Right forelimb (tissue), 1 donor: ENCODE measurements around the gene GMDS.

Experiments used
- DNase-seq: peaks from one replicate; pipeline ENCODE4 v3.0.0-alpha.2; 2018

The GMDS gene

DNA sequence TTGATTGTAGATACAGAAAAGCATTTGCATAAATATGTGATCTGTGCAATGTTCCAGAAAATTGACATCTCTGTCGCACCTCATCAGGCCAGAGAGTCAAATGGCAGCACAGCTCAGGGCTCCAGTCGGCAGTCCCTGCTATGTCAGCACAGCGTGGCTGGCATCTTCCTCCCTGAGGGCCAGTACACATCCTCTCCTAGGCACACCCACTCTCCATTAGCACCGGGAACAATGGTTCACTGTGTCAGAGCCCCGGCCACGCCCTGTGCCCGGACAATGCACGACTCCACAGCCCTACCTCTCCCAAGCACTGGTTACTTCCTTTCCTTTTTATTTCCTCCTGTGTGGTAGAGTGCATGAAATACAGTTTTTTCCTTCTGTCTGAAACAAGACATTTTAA, 520.8 kb downstream of the GMDS start:
- DNase-seq = no peak

DNA sequence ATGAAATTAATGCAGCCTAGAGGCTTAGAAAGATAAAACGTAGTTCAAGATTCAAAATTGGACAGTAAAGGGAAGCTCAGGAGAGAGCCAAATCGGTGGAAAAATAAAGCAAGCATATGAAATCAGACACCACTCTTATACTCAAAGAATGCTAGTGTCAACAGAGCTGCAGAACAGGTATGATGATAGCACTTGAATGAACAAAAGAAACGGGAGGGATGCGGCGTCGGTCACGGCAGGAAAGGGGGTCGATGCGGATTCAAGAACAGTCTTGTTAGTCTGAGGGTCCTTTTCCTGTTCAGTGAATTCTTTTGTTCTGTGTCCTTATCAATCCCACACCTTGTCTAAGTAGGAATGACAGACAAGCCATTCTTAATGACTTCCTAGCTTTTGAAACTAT, 521.3 kb downstream of the GMDS start:
- no peak for DNase-seq

DNA sequence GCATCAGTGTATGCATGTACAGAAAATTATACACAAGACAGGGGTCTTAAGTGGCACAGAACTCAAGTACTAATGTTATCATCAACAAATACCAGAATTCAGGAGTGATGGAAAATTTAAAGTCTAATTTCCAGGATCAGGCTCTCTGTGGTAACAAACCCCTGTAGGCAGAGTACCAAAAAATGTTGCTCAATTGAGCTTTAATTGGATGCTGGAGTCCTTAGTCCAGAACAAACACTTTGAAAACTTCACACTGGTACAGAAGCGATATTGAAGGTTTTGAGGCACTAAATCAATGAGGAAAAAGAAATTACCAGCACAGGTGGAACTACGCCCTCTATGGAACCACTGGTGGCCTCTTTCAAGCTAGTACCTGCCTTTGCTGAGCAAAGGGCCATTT, 522.6 kb downstream of the GMDS start:
- DNase-seq = no peak

DNA sequence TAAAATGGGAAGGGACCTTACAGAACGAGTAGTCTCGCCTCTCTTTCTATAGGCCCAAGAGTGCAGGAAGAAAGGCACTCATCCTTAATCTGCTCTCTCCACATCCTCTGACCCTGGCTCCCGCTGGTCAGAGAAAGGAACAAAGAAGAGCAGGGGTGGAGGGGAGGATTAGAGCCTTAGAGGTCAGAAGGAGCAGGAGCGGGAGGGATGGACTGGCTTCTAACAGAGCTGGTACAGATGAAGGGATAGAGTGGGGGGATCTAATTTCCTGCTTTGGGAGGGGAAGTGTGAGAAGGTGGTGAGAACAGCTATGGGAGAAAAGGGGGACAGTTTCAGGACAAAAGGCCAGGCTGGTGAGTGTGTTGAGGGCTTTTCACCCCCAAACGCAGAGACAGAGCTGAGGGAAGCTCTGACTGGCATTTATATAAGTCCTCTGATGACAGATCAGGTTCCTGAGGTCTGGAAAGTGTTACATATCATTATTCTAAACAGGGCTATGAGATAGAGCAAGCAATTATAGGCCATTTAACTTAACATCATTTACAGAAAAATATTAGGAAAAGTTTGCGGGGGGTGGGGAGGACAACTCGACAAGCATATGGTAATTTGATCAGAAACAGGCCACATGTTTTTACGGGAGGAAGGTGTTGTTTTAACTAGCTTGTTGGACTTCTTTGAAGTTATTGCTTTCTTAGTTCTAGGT, 524.6 kb downstream of the GMDS start:
- DNase-seq = no peak

DNA sequence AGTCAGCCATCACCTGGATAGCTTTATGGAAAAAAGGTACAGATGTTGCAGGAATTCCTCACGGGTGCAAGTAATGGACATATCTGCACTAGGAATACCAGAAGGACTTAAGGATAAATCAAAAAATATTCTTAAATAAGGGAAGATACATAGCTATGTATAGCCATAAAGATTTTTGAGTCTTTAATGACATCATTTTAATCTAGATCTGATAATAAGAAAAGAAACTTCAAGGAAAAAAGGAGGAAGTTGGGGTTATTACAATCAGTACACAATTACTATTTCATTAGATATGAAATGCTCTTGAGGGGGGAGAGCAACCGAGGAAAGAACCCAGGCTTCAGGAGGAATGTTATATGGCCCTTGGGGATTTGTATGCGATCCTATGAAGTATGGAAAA, 525.5 kb downstream of the GMDS start:
- no peak for DNase-seq

DNA sequence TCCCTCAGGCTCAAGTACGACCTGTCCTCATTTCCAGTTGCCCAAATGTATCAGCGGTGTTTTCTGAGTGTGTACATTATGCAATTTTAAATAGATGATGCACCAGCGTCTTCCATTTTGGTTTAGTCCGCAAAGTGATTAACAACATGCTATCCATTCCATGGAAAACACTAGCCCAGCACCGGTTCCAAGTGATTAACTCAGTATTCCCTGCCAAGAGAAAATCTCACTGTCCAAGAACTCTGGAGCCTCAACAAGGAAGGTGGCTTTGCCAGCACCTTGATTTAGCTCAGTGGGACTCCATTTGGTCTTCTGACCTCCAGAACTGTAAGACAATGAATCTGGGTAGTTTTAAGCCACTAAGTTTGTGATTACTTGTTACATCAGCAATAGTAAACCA, 528.5 kb downstream of the GMDS start:
- DNase-seq = no peak

DNA sequence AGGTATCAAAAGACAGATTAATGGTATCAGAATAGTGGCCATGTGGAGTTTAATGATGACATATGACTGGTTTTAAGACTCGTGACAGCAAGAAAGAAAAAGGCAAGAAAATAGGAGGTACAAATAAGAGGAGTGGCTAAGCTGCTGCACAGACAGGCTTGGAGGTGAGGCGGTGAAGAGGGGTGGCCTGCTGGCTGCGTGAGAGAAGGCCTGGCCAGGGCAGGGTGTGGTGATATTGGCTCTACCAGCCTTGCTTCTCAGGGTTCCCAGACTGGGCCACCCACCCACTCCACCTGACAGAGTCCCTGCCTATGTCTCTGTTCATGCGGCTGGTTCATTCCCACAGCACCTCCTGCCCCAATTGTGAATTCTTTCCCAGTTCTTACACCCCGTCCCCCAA, 529.0 kb downstream of the GMDS start:
- no peak for DNase-seq

DNA sequence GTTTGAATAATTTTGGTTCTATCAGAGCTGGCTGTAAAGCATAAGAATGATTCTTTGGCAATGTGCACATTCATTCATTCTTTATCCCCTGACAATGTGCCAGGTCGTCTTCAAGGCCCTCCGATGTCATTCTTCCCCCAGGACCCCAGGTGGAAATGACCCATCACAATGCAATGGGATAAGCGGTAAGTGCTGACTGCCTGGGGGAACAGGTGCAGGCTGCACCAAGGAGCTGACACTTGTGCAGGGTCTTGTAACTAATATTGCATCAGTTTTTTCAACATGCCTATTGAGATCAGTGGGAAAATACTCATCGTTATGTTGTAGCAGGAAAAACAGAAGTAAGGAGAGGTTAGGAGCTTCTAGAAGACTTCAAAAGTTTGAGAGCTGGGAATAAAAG, 530.1 kb downstream of the GMDS start:
- no peak for DNase-seq

DNA sequence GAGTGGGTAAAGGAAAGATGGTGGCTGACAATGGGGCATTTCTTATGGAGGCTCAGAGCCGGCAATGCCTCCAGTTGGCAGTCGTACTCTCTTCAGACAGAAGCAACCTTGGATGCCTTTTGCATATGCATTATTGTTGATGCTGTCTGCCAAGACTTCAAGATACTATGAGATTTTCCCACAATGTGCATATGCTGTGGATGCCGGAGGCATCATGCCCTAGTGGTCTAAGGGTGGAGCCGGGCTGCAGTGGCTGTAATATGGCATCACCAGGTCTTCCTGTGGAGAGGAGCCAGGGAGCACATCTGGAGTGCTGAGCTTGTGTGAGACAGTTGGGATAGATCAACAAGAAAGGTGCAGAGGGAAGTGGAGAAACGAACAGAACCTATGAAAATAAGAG, 530.8 kb downstream of the GMDS start:
- DNase-seq = no peak

DNA sequence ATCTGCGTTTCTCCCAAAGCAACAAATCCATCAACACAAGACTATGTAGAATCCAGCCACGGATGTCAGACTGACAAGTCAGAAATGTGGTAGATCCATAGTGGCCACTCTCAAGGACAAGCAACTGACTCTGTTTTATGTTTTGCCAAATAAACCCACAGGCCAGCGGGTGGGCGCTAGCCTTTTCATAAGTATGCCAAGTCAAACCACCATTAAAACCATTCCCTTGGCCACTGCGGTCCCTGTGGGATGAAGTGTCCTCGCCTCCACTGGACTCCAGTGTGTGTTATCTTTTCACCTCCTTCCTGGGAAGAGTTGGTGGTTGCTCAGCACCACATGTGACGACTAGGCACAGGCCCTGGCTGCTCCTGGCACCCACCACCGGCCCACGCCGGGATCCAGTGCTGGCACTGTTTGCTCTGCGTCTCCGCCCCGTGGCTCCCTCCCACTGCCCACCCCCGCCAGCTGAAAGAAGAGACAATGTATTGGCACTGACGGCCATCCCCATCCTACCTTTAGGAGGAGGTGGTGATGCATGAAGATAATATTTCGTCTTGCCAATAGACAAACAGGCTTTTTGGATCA, 532.3 kb downstream of the GMDS start:
- DNase-seq = no peak

DNA sequence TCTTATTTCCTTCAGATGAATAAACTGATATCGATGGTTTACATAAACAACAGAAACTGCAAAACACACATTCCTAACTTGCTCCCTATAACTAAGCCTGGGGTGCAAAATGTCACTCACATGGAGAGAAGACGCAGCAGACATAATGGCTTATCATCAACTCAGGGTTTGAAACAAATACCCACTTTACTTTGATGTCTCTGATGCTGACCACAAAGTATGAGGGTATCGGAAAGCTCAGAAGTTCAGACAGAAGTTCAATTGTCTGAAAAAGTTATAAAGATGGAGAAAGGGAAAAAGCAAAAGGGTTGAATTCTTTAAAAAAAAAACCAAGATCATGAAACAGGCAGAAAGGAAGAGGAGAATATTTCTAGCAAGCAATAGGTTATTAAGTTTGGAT, 533.0 kb downstream of the GMDS start:
- no peak for DNase-seq

DNA sequence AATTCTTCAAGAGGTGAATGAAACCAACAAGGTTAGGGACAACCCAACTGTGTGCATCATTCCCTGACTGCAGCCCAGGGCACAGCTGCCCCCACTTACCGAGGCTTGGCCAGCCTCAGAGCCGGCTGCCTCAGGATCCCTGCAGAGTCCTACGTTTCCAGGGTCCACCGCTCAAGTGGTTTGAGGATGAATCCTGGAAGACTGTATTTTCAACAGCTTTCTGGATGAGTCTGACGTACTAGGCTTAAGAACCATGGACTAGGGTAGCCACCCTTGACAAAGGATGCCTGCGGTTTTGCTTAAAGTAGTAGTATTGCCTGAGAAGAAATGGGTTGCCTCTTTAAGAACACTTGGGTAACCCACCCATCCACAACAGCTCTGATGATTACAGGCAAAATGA, 534.3 kb downstream of the GMDS start:
- DNase-seq = no peak

DNA sequence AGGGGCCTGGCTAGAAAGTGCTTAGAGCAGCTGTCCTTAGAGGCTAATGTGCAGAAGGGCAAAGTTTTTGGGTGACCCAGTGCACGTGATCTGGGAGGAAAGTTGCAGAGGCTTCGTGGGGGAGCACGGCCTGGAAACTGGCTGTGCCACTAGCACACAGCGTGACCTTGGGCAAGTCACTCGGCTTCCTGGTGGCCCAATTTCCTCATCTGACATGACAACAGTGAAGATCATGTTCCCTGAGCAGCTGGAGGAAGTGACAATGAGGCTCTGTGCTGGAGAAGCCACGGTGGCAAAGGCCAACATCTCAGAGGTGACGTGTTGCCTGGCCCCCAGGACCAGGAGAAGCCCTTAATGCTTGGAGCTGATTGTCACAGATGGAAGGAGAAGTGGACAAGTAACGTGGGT, 536.2 kb downstream of the GMDS start:
- no peak for DNase-seq

DNA sequence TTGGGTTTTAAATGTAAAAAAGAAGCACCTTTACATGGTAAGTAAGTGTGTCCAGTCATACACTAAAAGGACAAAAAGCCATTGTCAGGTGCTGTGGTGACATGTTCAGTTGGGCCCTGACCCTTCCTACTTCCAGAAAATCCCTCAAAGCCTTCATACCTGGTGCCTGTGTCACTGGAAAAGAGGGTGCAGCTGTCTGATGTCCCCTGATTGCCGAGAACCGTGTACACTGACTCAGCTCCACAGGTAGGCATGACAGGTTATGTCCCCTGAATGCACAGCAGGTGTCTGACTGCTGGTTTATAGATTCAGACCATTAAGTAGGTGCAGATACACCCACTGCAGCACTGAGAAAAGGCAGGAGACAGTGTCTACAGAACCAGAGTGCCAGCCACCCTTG, 536.6 kb downstream of the GMDS start:
- DNase-seq = no peak

DNA sequence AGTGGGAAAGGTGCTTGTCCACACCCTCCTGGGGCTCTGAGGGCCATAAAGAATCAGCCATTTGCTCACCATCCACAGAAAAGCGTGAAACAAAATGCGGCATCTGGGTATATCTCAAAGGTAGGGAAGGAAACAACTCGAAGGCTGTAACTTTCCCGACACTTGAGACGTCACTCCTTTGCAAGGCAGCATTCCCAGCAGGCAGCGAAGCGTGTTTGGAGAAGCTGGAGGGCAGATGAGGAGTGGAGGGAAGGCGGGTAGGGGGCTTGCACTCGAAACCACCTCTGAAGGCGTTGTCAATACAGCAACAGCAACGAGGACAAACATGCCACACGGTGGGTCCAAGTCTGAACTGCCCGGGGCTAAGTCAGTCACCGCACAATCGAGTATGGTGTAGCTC, 537.3 kb downstream of the GMDS start:
- DNase-seq = no peak

DNA sequence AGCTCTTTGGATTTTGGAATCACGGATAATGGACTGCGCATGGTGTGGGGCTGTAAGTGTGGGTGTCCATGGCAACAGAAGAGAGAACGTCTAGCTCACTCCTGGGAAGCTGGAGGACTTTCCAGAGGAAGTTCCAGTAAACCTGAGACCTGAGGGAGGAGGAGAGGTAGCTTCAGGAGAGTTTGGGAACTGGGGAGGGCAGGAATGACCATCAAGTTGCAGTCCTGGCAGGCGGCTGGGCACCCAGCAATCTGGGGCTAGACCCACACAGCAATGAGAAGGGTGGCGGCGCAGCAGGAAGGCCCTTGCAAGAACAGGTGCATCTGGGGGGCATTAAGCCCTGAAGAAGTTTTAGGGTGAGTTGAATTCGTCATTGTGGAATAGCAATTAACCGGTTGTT, 539.8 kb downstream of the GMDS start:
- peak; percentile 39 for DNase-seq

DNA sequence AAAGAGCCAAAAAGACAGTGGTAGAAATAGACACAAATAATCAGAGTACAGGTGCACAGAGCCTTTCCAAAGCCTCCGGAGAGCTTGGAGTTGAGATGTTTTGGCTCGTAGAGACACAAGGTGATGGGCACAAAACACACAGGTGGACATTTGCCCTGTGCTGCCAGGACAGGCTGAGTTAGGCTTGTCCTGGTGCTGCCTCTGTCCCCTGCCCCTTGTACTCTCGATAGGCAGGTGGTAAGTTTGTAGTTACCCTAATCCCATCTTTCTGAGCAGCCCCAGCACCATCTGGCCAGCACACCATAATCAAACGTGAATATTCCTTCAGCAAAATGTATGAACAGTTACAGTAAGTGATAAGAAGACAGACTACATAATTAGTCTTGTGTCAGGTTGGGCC, 540.2 kb downstream of the GMDS start:
- no peak for DNase-seq

DNA sequence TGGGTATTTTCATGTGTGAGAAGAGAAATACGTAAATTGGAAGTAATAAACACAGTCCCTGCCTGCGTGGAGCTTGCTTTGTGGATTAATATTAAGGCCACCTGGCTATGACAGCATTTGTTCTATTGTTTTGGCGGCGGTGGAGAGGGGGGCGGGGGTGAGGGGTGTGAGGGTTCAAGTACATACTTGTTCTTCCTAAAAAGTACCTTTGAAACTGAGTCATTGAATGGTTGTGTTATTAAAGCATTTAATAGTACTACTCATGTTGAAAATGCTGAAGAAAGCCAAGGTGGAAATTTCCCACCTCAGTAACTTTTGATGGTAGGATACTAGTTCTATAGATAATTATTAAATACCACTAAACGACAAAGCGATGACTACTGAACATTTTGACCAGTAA, 540.7 kb downstream of the GMDS start:
- no peak for DNase-seq

DNA sequence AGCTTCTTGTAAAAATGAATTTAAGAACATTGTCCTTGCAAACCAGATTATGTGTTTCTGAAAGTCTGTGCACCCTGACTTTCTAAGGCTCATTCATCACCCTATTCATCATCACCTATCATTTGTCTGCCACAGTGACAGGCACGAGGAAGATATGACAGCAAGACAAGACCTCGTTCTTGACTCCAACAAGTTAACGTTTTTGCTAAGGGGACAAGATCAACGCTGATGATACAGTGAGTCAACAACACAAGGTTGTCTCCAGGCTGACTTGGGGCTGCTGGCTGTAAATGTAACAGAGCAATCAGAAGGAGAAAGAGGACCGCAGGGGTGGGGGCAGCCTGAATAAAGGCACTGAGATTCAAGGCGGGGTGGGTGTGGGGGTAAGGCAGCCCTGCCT, 541.5 kb downstream of the GMDS start:
- no peak for DNase-seq

DNA sequence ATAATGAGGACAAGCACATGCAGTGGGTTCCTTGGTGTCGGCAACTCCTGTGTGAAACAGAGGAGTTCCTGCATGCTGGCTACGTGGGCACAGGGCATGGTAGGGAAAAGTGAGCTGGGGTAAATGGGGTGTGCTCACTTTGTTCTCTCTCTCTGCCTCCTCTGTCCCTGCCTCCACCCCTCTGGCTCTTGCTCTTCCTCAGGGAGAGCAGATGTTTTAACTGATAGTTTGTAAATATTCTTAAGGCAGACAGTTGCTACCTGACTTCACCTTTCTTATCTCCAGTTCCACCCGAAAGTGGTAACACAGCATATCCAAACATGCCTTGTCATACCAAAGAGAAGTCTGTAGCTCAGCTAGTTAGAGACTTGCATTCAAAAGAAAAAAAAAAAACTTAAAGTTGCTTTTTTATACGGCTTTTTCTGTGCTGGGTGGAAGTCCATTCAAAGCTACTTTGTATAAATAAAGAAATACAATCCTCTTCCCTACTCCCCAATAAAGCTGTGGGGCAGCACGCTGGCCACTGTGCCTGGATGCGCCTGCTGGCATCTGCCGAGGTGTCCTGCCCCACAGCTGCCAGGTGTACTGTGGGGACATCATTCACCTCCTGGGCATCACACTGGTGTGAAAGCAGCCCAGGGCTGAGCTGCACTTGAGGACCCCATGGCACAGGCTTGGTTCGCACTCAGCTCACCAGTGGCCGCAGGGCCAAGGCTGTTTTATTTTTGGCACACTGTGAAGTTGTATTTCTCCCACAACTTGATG, 542.1 kb downstream of the GMDS start:
- no peak for DNase-seq

DNA sequence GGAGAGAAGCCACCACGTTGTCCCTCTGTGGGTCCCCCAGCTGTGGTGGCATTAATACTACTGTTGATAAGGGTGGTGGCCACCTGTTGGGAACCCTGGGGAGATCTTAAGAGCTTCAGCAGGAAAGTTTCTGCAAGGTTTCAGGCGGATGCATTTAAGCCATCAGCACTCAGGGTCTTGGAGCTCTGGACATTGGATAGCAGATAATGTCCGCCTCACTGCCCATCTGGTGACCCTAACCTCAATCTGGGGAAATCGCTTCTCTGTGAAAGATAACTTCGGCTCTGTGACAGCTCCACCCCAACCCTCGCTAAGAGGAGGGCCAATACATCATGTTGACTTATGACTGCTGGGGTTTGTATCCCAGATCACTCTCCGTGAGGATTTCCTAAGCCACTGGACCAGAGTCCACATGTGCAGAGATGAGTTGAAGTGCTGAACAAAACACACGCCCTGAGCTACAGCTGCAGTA, 542.8 kb downstream of the GMDS start:
- peak; percentile 35 for DNase-seq

DNA sequence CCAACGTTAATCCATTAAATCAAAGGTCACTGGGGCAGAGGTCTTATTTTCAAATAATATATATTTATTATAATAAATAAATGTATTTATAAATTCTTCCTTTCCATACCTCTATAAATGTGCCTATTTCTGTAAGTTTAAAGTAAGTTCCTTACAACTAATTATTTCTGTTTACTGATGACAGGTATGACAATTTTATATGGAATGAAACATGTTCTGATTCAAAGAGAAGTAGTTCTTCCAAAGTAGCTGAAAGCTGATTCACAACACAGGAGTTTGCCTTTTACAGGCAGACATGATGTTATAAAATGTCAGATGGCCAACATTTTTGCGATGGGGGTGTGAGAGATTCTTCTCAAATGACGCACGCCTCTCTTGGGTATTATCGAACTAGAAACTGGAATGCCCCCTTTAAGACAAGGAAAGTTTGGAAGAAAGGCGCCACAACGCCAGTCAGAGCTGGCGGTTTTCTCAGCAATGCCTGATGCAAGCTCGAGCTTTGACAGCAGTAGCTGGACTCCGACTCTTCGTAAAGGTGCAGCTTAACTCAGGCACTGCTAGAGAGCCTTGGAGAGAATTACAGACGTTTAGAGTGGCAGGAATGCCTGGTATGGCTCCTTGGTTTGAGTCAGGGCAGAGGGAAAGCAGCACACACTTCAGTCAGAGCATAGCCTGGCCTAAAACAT, 543.6 kb downstream of the GMDS start:
- DNase-seq = peak; percentile 54

DNA sequence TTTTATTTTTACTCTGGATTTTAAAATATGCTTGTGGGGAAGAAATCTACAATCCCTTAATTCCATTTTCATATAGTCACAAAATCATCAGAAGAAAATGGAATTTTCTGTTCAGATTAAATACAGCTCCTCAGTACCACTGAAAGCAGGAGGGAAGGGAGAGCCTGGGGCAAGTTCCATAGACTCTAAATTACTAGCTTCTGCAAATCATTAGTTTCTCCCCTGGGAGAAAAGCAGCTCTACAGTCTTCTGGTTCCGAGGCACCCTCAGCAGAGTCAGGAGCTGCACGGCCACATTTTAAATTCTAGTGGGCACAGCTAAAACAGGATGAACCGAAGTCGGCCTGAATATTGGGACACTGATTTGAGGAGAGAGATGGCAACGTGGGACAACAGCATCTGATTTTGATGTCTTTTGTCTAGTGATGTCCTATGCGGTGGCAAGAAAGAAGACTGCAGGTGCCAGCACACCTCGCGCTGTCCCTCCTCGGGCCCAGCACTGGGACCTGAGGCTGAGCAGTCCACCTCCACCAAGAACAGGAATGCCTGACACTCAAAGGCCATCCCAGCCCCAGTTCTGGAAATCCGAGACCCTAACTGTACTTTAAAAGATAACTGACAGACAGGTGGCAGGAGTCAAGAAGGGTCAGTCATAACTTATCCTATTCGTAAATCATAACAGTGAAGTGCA, 545.0 kb downstream of the GMDS start:
- peak; percentile 38 for DNase-seq
